GM18867 (cell line): ENCODE measurements around the gene COLQ.
"Not testable (repeated sequence)": the region's sequence is repeated elsewhere in the genome, so short reads cannot be mapped to it uniquely, and the experiment has no call there.

Source experiments
- ATAC-seq: cut with Tn5 transposase; IDR thresholded peaks from one replicate; pipeline ENCODE4 v1.9.1; 2021; ENCODE audit warnings: mild to moderate bottlenecking, moderate library complexity; ENCODE audit not compliant: unreplicated experiment

COLQ gene

GRCh38 chr3:15430624-15431023 lies 90.9 kb downstream of the COLQ start:
- ATAC-seq, result no peak

- ATAC-seq, result no peak
Measured at GRCh38 chr3:15429080-15429479, 92.4 kb downstream of the COLQ start.

- no peak for ATAC-seq
Measured at GRCh38 chr3:15428539-15428938, 93.0 kb downstream of the COLQ start.

GRCh38 chr3:15427981-15428380 lies 93.5 kb downstream of the COLQ start:
- ATAC-seq, result no peak

- ATAC-seq, result peak; percentile 91
Measured at GRCh38 chr3:15427182-15427880, 94.2 kb downstream of the COLQ start, which contains the start of the genes EAF1 and METTL6. Gene EAF1, plus strand, starts transcription at chr3:15427598. Its CDS starts 182 bp downstream, at chr3:15427780. Gene METTL6, minus strand, starts transcription at chr3:15427544. Its CDS starts 1,033 bp downstream, at chr3:15426511.

- ATAC-seq, result no peak
Measured at GRCh38 chr3:15426579-15427118, 94.9 kb downstream of the COLQ start.

- no peak for ATAC-seq
Measured at GRCh38 chr3:15420871-15421270, 100.6 kb downstream of the COLQ start.

- not testable (repeated sequence) for ATAC-seq
Measured at GRCh38 chr3:15410966-15411365, 110.5 kb downstream of the COLQ start.

- ATAC-seq, result no peak
Measured at GRCh38 chr3:15409774-15410173, 111.7 kb downstream of the COLQ start.

- no peak for ATAC-seq
Measured at GRCh38 chr3:15409239-15409638, 112.3 kb downstream of the COLQ start.

GRCh38 chr3:15405448-15406050 lies 116.0 kb downstream of the COLQ start:
- no peak for ATAC-seq

GRCh38 chr3:15404767-15405166 lies 116.7 kb downstream of the COLQ start:
- ATAC-seq, result no peak

GRCh38 chr3:15403965-15404364 lies 117.5 kb downstream of the COLQ start:
- no peak for ATAC-seq

GRCh38 chr3:15403495-15403894 lies 118.0 kb downstream of the COLQ start:
- no peak for ATAC-seq

GRCh38 chr3:15401936-15402335 lies 119.6 kb downstream of the COLQ start:
- no peak for ATAC-seq
